ENCODE measurements around the gene MEIS3.
"Not testable (repeated sequence)": the region's sequence is repeated elsewhere in the genome, so short reads cannot be mapped to it uniquely, and the experiment has no call there.

- not testable (repeated sequence) for TF ChIP-seq TAF1, POLR2AphosphoS5 (IDR thresholded peaks at IDR 0.05; ENCODE audit: low read depth, low read length)
Observed at GRCh38 chr19:47384533-47384932, 34.8 kb downstream of the MEIS3 start.
